Trophoblast cell (in vitro differentiated cells and primary cell): ENCODE data around the gene NACC1.
A peak's percentile ranks its signal among the peaks of the same experiment; 100 is the strongest.

ENCODE experiments used
- DNase-seq, 2 donors: peaks; one replicate each; pipeline ENCODE4 v3.0.0-alpha.2; 2016
- H2AFZ ChIP-seq: 2 replicates; pipeline ENCODE4 v1.6.1; 2013; ENCODE audit warnings: low read length, moderate library complexity, mild to moderate bottlenecking; ENCODE audit not compliant: insufficient read depth, poor library complexity
- H2AK5ac ChIP-seq: 2 replicates; pipeline ENCODE4 v1.6.1; 2013; ENCODE audit warnings: mild to moderate bottlenecking, low read length
- H2BK120ac ChIP-seq: 2 replicates; pipeline ENCODE4 v1.6.1; 2013; ENCODE audit warnings: low read length, mild to moderate bottlenecking, moderate library complexity; ENCODE audit not compliant: insufficient read depth, poor library complexity
- H2BK12ac ChIP-seq: 2 replicates; pipeline ENCODE4 v1.6.1; 2013; ENCODE audit warnings: mild to moderate bottlenecking, low read length, moderate library complexity
- H2BK5ac ChIP-seq: 2 replicates; pipeline ENCODE4 v1.6.1; 2013; ENCODE audit warnings: low read length, low read depth, moderate library complexity, mild to moderate bottlenecking; ENCODE audit not compliant: poor library complexity
- H3K14ac ChIP-seq: 2 replicates; pipeline ENCODE4 v1.6.1; 2013; ENCODE audit warnings: mild to moderate bottlenecking, low read length
- H3K18ac ChIP-seq: 2 replicates; pipeline ENCODE4 v1.6.1; 2013; ENCODE audit warnings: mild to moderate bottlenecking, low read length
- H3K23ac ChIP-seq: 2 replicates; pipeline ENCODE4 v1.6.1; 2013; ENCODE audit warnings: low read length
- H3K27ac ChIP-seq: 2 replicates; pipeline ENCODE4 v1.5.1; 2013; ENCODE audit warnings: low read depth, mild to moderate bottlenecking, inconsistent platforms, low read length, moderate library complexity
- H3K27me3 ChIP-seq: 2 replicates; pipeline ENCODE4 v1.6.1; 2013; ENCODE audit warnings: inconsistent platforms, mild to moderate bottlenecking, low read length, moderate library complexity; ENCODE audit not compliant: insufficient read depth
- H3K36me3 ChIP-seq, 2 experiments: 1 replicate in 1 of 2; 2 replicates in 1 of 2; pipeline ENCODE4 v1.6.1; 2013; ENCODE audit warnings: low read length in 2 of 2, mild to moderate bottlenecking in 2 of 2, moderate library complexity in 1 of 2; ENCODE audit not compliant: insufficient read depth in 2 of 2, control insufficient read depth in 1 of 2
- H3K4ac ChIP-seq: 2 replicates; pipeline ENCODE4 v1.6.1; 2013; ENCODE audit warnings: low read depth, mild to moderate bottlenecking, low read length, moderate library complexity
- H3K4me1 ChIP-seq, 2 experiments: 1 replicate in 1 of 2; 2 replicates in 1 of 2; pipeline ENCODE4 v1.6.1; 2013; ENCODE audit warnings: low read length in 2 of 2, mild to moderate bottlenecking in 2 of 2, moderate library complexity in 1 of 2; ENCODE audit not compliant: insufficient read depth in 2 of 2, control insufficient read depth in 1 of 2
- H3K4me2 ChIP-seq: 2 replicates; pipeline ENCODE4 v1.6.1; 2013; ENCODE audit warnings: inconsistent platforms, mild to moderate bottlenecking, low read length, moderate library complexity
- H3K4me3 ChIP-seq: 2 replicates; pipeline ENCODE4 v1.5.1; 2013; ENCODE audit warnings: mild to moderate bottlenecking, low read depth, low read length, inconsistent platforms
- H3K79me1 ChIP-seq: one replicate; pipeline ENCODE4 v1.6.1; 2013; ENCODE audit warnings: low read length
- H3K79me2 ChIP-seq: 2 replicates; pipeline ENCODE4 v1.6.1; 2013; ENCODE audit warnings: low read length, mild to moderate bottlenecking; ENCODE audit not compliant: control insufficient read depth, insufficient read depth, poor library complexity
- H3K9ac ChIP-seq: 2 replicates; pipeline ENCODE4 v1.6.1; 2013; ENCODE audit warnings: mild to moderate bottlenecking, low read length
- H3K9me3 ChIP-seq: 2 replicates; pipeline ENCODE4 v1.6.1; 2013; ENCODE audit warnings: low read depth, mild to moderate bottlenecking, control low read depth, inconsistent platforms, low read length; ENCODE audit not compliant: insufficient read depth
- H4K12ac ChIP-seq: 2 replicates; pipeline ENCODE4 v1.6.1; 2013; ENCODE audit warnings: low read depth, mild to moderate bottlenecking, low read length, moderate library complexity
- H4K8ac ChIP-seq: 2 replicates; pipeline ENCODE4 v1.6.1; 2013; ENCODE audit warnings: low read depth, mild to moderate bottlenecking, low read length, moderate library complexity
- H4K91ac ChIP-seq: one replicate; pipeline ENCODE4 v1.6.1; 2013; ENCODE audit warnings: low read depth, mild to moderate bottlenecking, low read length, moderate library complexity
- WGBS: extraction: QIAGEN DNeasy Blood & Tissue Kit; methylation state at CpG from one replicate; pipeline ENCODE4 v1.1.7; 2013; ENCODE audit warnings: missing lambda C conversion rate; ENCODE audit not compliant: insufficient read length, insufficient coverage; ENCODE audit errors: extremely low coverage; 5-methylcytosine and 5-hydroxymethylcytosine counted together

NACC1 gene

GRCh38 chr19:13117176-13117771, 790 bp upstream of the NACC1 start:
- no peak overlapping the region for H3K9ac ChIP-seq
- no peaks in the 10 kb centered on the region for H3K9me3 ChIP-seq
- H3K4ac ChIP-seq: no peak overlapping the region
- no peak overlapping the region for H2AK5ac ChIP-seq
- no CpG with 5 or more reads among the region's 20 CpGs for WGBS
- no peak overlapping the region for H3K27ac ChIP-seq
- peaks cover 18 to 26% of the 10 kb centered on the region in 2 experiments for H3K4me1 ChIP-seq
- peaks cover 38% of the 10 kb centered on the region for H3K79me2 ChIP-seq
- H2BK5ac ChIP-seq: no peak overlapping the region
- H3K18ac ChIP-seq: no peak overlapping the region
- H3K79me1 ChIP-seq: peaks cover 11% of the 10 kb centered on the region
- no peak overlapping the region for H3K23ac ChIP-seq
- DNase-seq: no peak
- no peak overlapping the region for H3K14ac ChIP-seq
- peak overlapping the region; percentile 80 for H4K8ac ChIP-seq
- H2AFZ ChIP-seq: peak overlapping the region; percentile 69
- H3K36me3 ChIP-seq: peaks cover 22 to 28% of the 10 kb centered on the region in 2 experiments
- peak overlapping the region; percentile 1 for H4K91ac ChIP-seq
- H3K27me3 ChIP-seq: no peaks in the 10 kb centered on the region
- peak overlapping the region; percentile 92 for H3K4me2 ChIP-seq
- no peak overlapping the region for H2BK12ac ChIP-seq
- no peak overlapping the region for H3K4me3 ChIP-seq
- no peak overlapping the region for H4K12ac ChIP-seq
- peak overlapping the region; percentile 9 for H2BK120ac ChIP-seq

DNA sequence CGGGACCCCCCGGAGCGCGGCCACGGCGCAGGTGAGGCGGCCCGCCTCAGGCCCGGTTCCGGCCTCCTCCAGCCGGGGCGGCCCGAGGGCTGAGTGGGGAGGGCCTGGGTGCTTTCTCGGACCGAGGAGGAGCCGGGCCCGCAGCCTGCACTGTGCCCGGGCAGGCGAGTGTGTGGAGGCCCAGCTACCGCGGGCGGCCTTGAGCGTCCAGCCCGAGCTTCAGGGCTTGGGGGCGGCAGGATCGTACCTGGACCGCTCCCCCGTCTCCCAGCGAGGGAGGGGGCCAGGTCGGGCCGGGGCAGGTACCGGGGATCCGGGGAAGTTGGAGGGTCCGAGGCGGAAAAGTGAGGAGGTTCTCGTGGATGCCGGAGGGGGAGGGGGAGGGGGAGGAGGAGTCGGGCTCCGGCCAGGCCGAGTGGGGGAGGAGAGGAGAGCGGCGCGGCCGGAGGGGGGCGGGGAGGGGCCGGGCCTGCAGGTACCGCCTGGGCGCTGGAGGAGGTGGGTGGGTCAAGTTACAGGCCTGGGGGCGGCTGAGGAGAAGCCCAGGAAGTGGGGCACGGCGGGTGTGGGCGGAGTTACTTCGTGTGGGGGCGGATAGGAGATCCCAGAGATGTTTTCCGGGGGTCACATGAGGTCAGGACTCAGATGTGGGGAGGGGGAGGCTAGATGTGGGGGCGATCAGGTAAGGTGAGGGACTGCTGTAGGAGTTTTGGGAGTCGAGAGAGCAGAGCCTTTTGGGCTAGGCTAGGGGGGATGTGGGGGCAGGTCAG, 545 bp downstream of the NACC1 start:
- WGBS: no CpG with 5 or more reads among the region's 57 CpGs
- peak overlapping the region; percentile 100 for H3K14ac ChIP-seq
- peaks cover 21 to 26% of the 10 kb centered on the region in 2 experiments for H3K36me3 ChIP-seq

DNA sequence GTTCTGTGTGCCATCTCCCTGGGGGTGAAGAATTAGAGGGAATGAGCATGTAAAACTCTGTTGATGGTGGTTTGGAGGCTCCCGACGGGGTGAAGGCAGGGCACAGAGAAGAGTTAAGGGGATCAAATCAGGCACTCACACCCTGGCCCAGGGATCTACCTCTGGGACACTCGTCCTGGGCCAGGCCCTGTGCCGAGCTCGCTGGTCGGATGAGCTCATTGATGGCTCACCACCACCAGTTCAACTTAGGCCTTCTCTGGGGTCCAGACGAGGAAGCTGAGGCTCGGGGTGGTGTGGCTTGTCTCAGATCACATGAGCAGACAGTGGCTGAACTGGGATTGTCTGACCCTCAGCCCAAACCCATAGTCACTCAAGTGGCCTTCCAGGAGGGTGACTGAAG, 1.6 kb downstream of the NACC1 start:
- H3K9ac ChIP-seq: no peak overlapping the region
- peaks cover 44% of the 10 kb centered on the region for H3K79me2 ChIP-seq
- H3K4me3 ChIP-seq: no peak overlapping the region
- H3K18ac ChIP-seq: no peak overlapping the region
- H2BK120ac ChIP-seq: no peak overlapping the region
- no peak overlapping the region for H4K8ac ChIP-seq
- H4K12ac ChIP-seq: no peak overlapping the region
- peak overlapping the region; percentile 95 for H3K4me2 ChIP-seq
- H3K27ac ChIP-seq: no peak overlapping the region
- H2AK5ac ChIP-seq: no peak overlapping the region
- H3K79me1 ChIP-seq: peaks cover 11% of the 10 kb centered on the region
- H3K27me3 ChIP-seq: no peaks in the 10 kb centered on the region
- no peak overlapping the region for H2AFZ ChIP-seq
- WGBS: no CpG with 5 or more reads among the region's 8 CpGs
- peaks cover 24 to 26% of the 10 kb centered on the region in 2 experiments for H3K36me3 ChIP-seq
- DNase-seq: no peak
- no peak overlapping the region for H2BK12ac ChIP-seq
- H3K14ac ChIP-seq: no peak overlapping the region
- H3K9me3 ChIP-seq: no peaks in the 10 kb centered on the region
- no peak overlapping the region for H3K23ac ChIP-seq
- peak overlapping the region; percentile 88 for H3K4ac ChIP-seq
- H3K4me1 ChIP-seq: peaks cover 18 to 26% of the 10 kb centered on the region in 2 experiments
- no peak overlapping the region for H2BK5ac ChIP-seq
- no peak overlapping the region for H4K91ac ChIP-seq

More for the DNA sequence above, 545 bp downstream of the NACC1 start:
- H3K79me1 ChIP-seq: peaks cover 11% of the 10 kb centered on the region
- H2AFZ ChIP-seq: peak overlapping the region; percentile 98
- peak overlapping the region; percentile 100 for H4K91ac ChIP-seq
- H3K4ac ChIP-seq: peak overlapping the region; percentile 100
- peak overlapping the region; percentile 100 for H2AK5ac ChIP-seq
- H3K4me1 ChIP-seq: peaks cover 18 to 26% of the 10 kb centered on the region in 2 experiments
- H3K9ac ChIP-seq: peak overlapping the region; percentile 99
- no peak overlapping the region for H3K23ac ChIP-seq
- no peaks in the 10 kb centered on the region for H3K27me3 ChIP-seq
- H3K79me2 ChIP-seq: peaks cover 44% of the 10 kb centered on the region
- H3K4me3 ChIP-seq: peak overlapping the region; percentile 99
- peak overlapping the region; percentile 99 for H4K8ac ChIP-seq
- peak overlapping the region; percentile 93 for H2BK12ac ChIP-seq
- H3K27ac ChIP-seq: peak overlapping the region; percentile 94
- peak overlapping the region; percentile 100 for H2BK120ac ChIP-seq
- peak overlapping the region; percentile 99 for H4K12ac ChIP-seq
- H3K4me2 ChIP-seq: peak overlapping the region; percentile 95
- H2BK5ac ChIP-seq: peak overlapping the region; percentile 99
- no peaks in the 10 kb centered on the region for H3K9me3 ChIP-seq
- H3K18ac ChIP-seq: peak overlapping the region; percentile 100
- DNase-seq: peak in 1 of 2 donors; percentile 39

DNA sequence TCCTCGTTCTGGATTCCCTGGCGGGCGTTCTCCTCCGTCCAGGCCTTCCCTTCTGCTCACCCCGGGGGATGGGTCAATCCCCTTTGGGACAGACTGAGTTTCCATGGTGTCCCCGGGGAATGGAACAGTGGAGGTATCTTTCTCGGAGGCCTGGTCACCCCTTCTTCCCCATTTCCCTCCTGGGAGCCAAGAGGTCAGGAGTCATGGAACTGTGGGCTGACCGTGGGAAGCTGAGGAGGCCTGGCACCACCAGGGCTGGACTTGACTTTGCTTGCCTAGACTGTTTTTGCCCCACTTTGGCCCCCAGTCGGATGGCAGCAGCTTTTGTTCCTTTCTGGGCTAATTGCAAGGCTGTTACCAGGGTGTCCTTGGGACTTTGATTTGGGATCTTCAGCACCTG, 2.0 kb downstream of the NACC1 start:
- Histone ChIP-seq H2BK12ac (no peak overlapping the region), H4K12ac (no peak overlapping the region), H2AFZ (no peak overlapping the region), H2BK120ac (no peak overlapping the region), H3K4ac (peak overlapping the region; percentile 88), H3K4me3 (no peak overlapping the region), H3K27me3 (no peaks in the 10 kb centered on the region), H4K8ac (no peak overlapping the region), H3K14ac (no peak overlapping the region), H2AK5ac (no peak overlapping the region), H3K36me3 (peaks cover 25 to 26% of the 10 kb centered on the region in 2 experiments), H3K4me1 (peaks cover 18 to 26% of the 10 kb centered on the region in 2 experiments), H2BK5ac (no peak overlapping the region), H3K79me2 (peaks cover 44% of the 10 kb centered on the region), H3K9ac (no peak overlapping the region), H3K79me1 (peaks cover 11% of the 10 kb centered on the region), H3K4me2 (peak overlapping the region; percentile 95), H3K18ac (no peak overlapping the region), H3K9me3 (no peaks in the 10 kb centered on the region), H3K23ac (no peak overlapping the region), H3K27ac (no peak overlapping the region), H4K91ac (no peak overlapping the region)
- WGBS: no CpG with 5 or more reads among the region's 9 CpGs
- DNase-seq: no peak
